Spleen (tissue), 11 donors: ENCODE measurements around the gene INKA1. TPM values are rescaled to one million over a fixed set of nuclear protein-coding genes. Genes with fewer than 3 reads are reported as not detected.
"Not testable (repeated sequence)": the region's sequence is repeated elsewhere in the genome, so short reads cannot be mapped to it uniquely, and the experiment has no call there.

Experiments
- DNase-seq: peaks from one replicate; pipeline ENCODE4 v3.0.0-alpha.2; 2020
- H3K27ac ChIP-seq, 8 donors: fragments of 200-600 bp; sonication (generic) in 7 of 8; 1 replicate in 4 of 8; 2 replicates in 4 of 8; pipeline versions ENCODE4 v1.5.0 to v1.8.0; 2016 to 2021; ENCODE audit warnings: inconsistent platforms in 4 of 8, mild to moderate bottlenecking in 4 of 8, moderate library complexity in 1 of 8
- H3K27me3 ChIP-seq, 7 donors: fragments of 200-600 bp; sonication (generic) in 6 of 7; replicated peaks in 1 of 7; 1 replicate in 4 of 7; 2 replicates in 3 of 7; pipeline versions ENCODE4 v1.5.0 to v1.8.0; 2016 to 2021; ENCODE audit warnings: inconsistent platforms in 3 of 7, mild to moderate bottlenecking in 1 of 7
- H3K36me3 ChIP-seq, 6 donors: fragments of 200-600 bp; sonication (generic) in 5 of 6; 1 replicate in 4 of 6; 2 replicates in 2 of 6; pipeline versions ENCODE4 v1.5.0 to v1.8.0; 2016 to 2021; ENCODE audit warnings: inconsistent platforms in 2 of 6
- H3K4me1 ChIP-seq, 6 donors: fragments of 200-600 bp; sonication (generic) in 5 of 6; 1 replicate in 3 of 6; 2 replicates in 3 of 6; pipeline versions ENCODE4 v1.5.0 to v1.8.0; 2016 to 2021; ENCODE audit warnings: inconsistent platforms in 3 of 6
- H3K4me3 ChIP-seq, 8 donors: fragments of 200-600 bp; sonication (generic) in 7 of 8; 1 replicate in 4 of 8; 2 replicates in 4 of 8; pipeline versions ENCODE4 v1.5.0 to v1.8.0; 2016 to 2021; ENCODE audit warnings: inconsistent platforms in 4 of 8, mild to moderate bottlenecking in 4 of 8, moderate library complexity in 2 of 8
- H3K9me3 ChIP-seq, 8 donors: fragments of 200-600 bp; sonication (generic) in 7 of 8; 1 replicate in 4 of 8; 2 replicates in 4 of 8; pipeline versions ENCODE4 v1.5.0 to v1.8.0; 2016 to 2021; ENCODE audit warnings: inconsistent platforms in 4 of 8
- POLR2A ChIP-seq, 3 donors: fragments of 450-650 bp; IDR thresholded peaks; one replicate each; pipeline ENCODE4 v1.5.1; 2017; ENCODE audit warnings: antibody characterized with exemption in 3 of 3, mild to moderate bottlenecking in 1 of 3
- POLR2AphosphoS5 ChIP-seq, 3 donors: sonication (generic); formaldehyde crosslinking; IDR thresholded peaks; one replicate each; pipeline ENCODE4 v1.5.1; 2017; ENCODE audit warnings: antibody characterized with exemption in 3 of 3
- WGBS, 5 donors: extraction: QIAGEN DNeasy Blood & Tissue Kit in 3 of 5; methylation state at CpG; one replicate each; pipeline versions ENCODE4 v1.1.5 to v1.1.7; 2013 to 2018; 5-methylcytosine and 5-hydroxymethylcytosine counted together
- intact Hi-C: fragments of 100-400 bp; cut with DNase I; formaldehyde crosslinking; loops from one replicate; pipeline ENCODE4 v1.15.0; 2023; ENCODE audit warnings: low total_unique reads
- polyA plus RNA-seq, 3 donors: library from polyadenylated mRNA; stranded (reverse); fragments of 200-250 nt; gene quantifications; one replicate each; pipeline ENCODE4 v1.2.1, GENCODE V29; 2013
- total RNA-seq, 7 donors: library from RNA; depleted of rRNA in 3 of 7; stranded (reverse); fragments of >200 nt in 3 of 7; fragmentation: NEBNext Ultra II Directional in 4 of 7; extraction: Animal tissue kit (Norgen Biotek cat#: 25700) in 4 of 7; gene quantifications; one replicate each; pipeline versions ENCODE4 v1.1.0 to v1.2.1, GENCODE V29; 2016 to 2021
- TF ChIP-seq, protein P1 (sequence below), 11 experiments: fragments of 200-600 bp in 7 of 11; fragments of 450-650 bp in 4 of 11; sonication (generic) in 4 of 11; IDR thresholded peaks in 8 of 11; conservative IDR thresholded peaks in 3 of 11; 1 replicate in 7 of 11; 2 replicates in 4 of 11; pipeline versions ENCODE4 v1.4.0 to v1.8.0; 2016 to 2021; ENCODE audit warnings: antibody characterized with exemption in 11 of 11, inconsistent platforms in 4 of 11, mild to moderate bottlenecking in 1 of 11
- donor health status: healthy with polysubstance abuse.
- donor health status: DM: no; HTN: no; CAD: no; lungs with moderate emphysema.
- donor health status: DM: no; HTN: no; CAD: no.
- donor health status: Bipolar disorder and iron deficiency.
- donor health status: healthy.
- donor health status: DM: no; HTN: no; CAD: no.
- donor health status: DM: yes; HTN: yes; CAD: no.

Gene INKA1
- total and polyA plus RNA-seq, 10 donors = 2.8 to 30.6 (median 13.2) TPM

DNA sequence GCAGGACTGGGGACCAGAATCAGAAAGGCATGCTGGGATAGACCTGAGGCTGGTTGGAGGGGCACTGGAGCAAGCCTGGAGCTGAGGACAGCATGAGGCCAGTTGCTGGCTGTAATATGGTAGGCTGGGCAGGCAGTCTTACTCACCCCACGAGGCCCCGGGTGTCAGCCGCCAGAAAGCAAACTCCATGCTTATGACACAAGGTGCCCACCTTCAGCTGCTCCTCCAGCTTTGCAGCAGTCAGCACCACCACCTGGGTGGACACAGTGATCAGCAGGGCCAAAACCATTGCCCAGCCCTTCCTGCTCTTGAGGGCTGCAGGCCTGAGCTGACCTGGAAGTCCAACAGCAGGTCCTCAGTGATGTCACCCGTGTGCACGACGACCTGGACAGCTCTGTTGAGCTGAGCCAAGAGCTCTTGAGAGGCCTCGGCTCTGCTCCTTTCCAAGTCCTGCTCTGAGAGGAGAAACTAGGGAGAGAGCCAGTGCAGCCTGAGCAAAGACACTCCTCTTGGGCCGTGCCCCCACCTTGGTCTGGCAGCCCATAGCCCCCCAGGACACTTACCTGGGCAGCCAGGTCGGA is 9.9 kb downstream of the INKA1 start:
- peak overlapping the region; percentile 81 to 93 (median 88) for H3K27ac ChIP-seq
- intact Hi-C loops = no loop called here
- no peak for DNase-seq

DNA sequence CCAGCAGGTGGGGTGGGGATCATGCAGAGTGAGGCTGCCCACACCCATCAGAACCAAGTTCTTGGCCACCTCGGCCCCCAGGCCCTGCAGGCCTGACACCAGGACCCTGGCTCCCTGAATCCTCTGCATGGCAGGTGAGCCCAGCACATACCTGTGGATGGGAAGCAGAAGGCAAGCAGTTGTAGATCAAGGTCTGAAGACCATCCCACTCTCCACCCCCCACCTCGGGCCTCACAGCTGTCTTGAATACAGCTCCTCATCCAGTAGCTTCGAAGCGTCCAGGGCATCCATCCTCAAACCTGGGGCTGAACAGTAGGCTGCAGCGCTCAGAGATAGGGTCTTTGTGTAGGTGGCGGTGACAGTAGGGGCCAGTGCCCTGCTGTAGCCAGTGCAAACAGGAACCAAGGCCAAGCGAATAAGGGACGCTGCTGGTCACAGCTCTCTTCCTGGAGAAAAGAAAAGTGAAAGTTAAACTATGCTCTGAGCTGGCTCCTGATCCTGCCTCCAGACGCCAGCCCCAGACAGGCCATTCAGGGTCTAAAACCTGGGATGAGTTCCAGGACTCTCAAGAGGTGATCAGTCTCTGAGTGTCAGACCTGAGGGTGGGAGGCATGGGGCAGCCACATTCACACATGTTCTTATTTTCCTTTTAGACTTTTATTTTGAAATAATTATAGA is 10.6 kb downstream of the INKA1 start, which contains the start of gene UBA7:
UBA7 (minus strand) TSS at position 457 of the 678 bp plus-strand sequence; CDS start at position 291, 166 bp downstream.
- peak within 1 kb of the TSS; percentile 81 to 93 (median 88) for H3K27ac ChIP-seq
- WGBS, 5 donors = 4 to 11% (median 6%) methylated on average over 9 of the region's 9 CpGs
- TF ChIP-seq POLR2AphosphoS5 (IDR thresholded peaks at IDR 0.05) (peak; percentile 20 to 75 (median 68)), POLR2A (IDR thresholded peaks at IDR 0.05) (no peak)
- TF ChIP-seq, protein P1, sequence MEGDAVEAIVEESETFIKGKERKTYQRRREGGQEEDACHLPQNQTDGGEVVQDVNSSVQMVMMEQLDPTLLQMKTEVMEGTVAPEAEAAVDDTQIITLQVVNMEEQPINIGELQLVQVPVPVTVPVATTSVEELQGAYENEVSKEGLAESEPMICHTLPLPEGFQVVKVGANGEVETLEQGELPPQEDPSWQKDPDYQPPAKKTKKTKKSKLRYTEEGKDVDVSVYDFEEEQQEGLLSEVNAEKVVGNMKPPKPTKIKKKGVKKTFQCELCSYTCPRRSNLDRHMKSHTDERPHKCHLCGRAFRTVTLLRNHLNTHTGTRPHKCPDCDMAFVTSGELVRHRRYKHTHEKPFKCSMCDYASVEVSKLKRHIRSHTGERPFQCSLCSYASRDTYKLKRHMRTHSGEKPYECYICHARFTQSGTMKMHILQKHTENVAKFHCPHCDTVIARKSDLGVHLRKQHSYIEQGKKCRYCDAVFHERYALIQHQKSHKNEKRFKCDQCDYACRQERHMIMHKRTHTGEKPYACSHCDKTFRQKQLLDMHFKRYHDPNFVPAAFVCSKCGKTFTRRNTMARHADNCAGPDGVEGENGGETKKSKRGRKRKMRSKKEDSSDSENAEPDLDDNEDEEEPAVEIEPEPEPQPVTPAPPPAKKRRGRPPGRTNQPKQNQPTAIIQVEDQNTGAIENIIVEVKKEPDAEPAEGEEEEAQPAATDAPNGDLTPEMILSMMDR (IDR thresholded peaks at IDR 0.05 in 8 of 11, conservative IDR thresholded peaks at IDR 0.05 in 3 of 11) = no peak
- no peaks in the 10 kb centered on the region for H3K27me3 ChIP-seq
- intact Hi-C loops = no loop called here
- peaks cover 19 to 64% (median 32%) of the 10 kb centered on the region in 6 donors for H3K4me1 ChIP-seq
- peaks cover 0 to 42% (median 38%) of the 10 kb centered on the region in 6 donors for H3K36me3 ChIP-seq
- H3K4me3 ChIP-seq = peak within 1 kb of the TSS; percentile 32 to 77 (median 54)
- DNase-seq = peak; percentile 87
- H3K9me3 ChIP-seq = no peaks in the 10 kb centered on the region

More for the DNA sequence above, 9.9 kb downstream of the INKA1 start:
- Histone ChIP-seq H3K4me1 (peaks cover 19 to 70% (median 37%) of the 10 kb centered on the region in 6 donors), H3K36me3 (peaks cover 0 to 48% (median 38%) of the 10 kb centered on the region in 6 donors), H3K4me3 (peak overlapping the region; percentile 32 to 77 (median 54)), H3K9me3 (no peaks in the 10 kb centered on the region), H3K27me3 (no peaks in the 10 kb centered on the region)
- TF ChIP-seq POLR2A (IDR thresholded peaks at IDR 0.05) (no peak), POLR2AphosphoS5 (IDR thresholded peaks at IDR 0.05) (no peak)
- TF ChIP-seq, protein P1 (IDR thresholded peaks at IDR 0.05 in 8 of 11, conservative IDR thresholded peaks at IDR 0.05 in 3 of 11) = no peak
- 23 to 52% (median 32%) methylated on average over 6 to 9 of the region's 9 CpGs for WGBS, 5 donors

DNA sequence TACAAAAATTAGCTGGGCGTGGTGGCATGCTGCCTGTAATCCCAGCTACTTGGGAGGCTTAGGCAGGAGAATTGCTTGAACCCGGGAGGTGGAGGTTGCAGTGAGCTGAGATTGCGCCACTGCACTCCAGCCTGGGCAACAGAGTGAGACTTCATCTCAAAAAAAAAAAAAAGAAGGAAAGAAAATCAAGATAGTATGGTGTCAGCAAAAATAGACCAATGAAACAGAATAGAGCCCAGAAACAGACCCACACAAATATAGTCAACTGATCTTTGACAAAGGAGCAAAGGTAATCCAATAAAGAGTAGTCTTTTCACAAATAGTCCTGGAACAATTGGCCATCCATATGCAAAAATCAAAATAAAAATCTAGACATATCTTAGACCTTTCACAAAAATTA is 20.1 kb downstream of the INKA1 start:
- H3K27me3 ChIP-seq, H3K4me3 ChIP-seq, H3K9me3 ChIP-seq, H3K36me3 ChIP-seq, DNase-seq, H3K4me1 ChIP-seq, H3K27ac ChIP-seq, intact Hi-C loops: not testable (repeated sequence)
- WGBS, 5 donors = 70 to 99% (median 89%) methylated on average over 3 of the region's 3 CpGs

DNA sequence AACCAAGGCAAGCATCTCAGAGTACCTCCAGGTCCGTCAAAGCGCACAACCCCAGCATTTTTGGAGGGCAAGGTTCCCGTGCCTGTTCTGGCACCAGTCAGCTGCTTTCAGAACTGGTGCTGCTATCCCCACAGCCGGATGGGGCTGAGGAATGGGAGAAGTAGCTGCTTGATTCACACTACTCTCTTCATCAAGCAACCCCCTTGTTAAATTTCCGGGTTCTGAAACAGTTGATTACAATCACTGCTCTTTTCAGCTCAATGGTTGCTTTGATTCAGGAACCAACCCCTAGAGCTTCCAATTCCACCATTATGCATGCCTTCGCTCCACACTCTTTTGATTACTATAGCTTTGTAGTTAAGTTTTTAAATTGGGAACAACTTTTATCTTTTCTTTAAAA is 23.0 kb downstream of the INKA1 start:
- no peak for DNase-seq
- H3K4me3 ChIP-seq = no peak overlapping the region
- H3K4me1 ChIP-seq = no peaks in the 10 kb centered on the region
- no peak overlapping the region for H3K27ac ChIP-seq
- no peaks in the 10 kb centered on the region for H3K9me3 ChIP-seq
- WGBS, 5 donors = 78 to 96% (median 94%) methylated on average over 6 of the region's 6 CpGs
- H3K36me3 ChIP-seq = peaks cover 0 to 31% (median 0%) of the 10 kb centered on the region in 6 donors
- H3K27me3 ChIP-seq = no peaks in the 10 kb centered on the region
- intact Hi-C loops = no loop called here
- TF ChIP-seq, protein P1 (IDR thresholded peaks at IDR 0.05 in 8 of 11, conservative IDR thresholded peaks at IDR 0.05 in 3 of 11) = no peak
- no peak for TF ChIP-seq POLR2A (IDR thresholded peaks at IDR 0.05)
- TF ChIP-seq POLR2AphosphoS5 (IDR thresholded peaks at IDR 0.05) = no peak
